ENCODE results near the gene CHID1. TPM values are rescaled to one million over a fixed set of nuclear protein-coding genes. Genes with fewer than 3 reads are reported as not detected.

CHID1 gene
- total and polyA plus RNA-seq, 2 of the 8 experiments (the other 6 are each of a cell fraction or from before 2014, with no cell fraction given) = 81.2 to 88.5 TPM

- TF ChIP-seq CHD7 (IDR thresholded peaks at IDR 0.05; ENCODE audit: insufficient replicate concordance, low read length) = no peak
- TF ChIP-seq TAF7 (optimal IDR thresholded peaks at IDR 0.05; ENCODE audit: borderline replicate concordance, low read depth, low read length) = no peak
- no peak for TF ChIP-seq NANOG (IDR thresholded peaks at IDR 0.05; ENCODE audit: insufficient read depth, low read depth, low read length, poor library complexity, severe bottlenecking)
- no peak for TF ChIP-seq HDAC6 (IDR thresholded peaks at IDR 0.05; ENCODE audit: low read depth, low read length)
- no peak for TF ChIP-seq CHD1 (IDR thresholded peaks at IDR 0.05; ENCODE audit: low read depth, low read length)
- TF ChIP-seq TEAD4 (IDR thresholded peaks at IDR 0.05; ENCODE audit: low read depth, low read length) = no peak
- no peak for TF ChIP-seq PHF8 (conservative IDR thresholded peaks at IDR 0.05; ENCODE audit: low read depth, low read length)
- no peak for TF ChIP-seq E2F6 (IDR thresholded peaks at IDR 0.05)
- no peak for TF ChIP-seq CEBPB (IDR thresholded peaks at IDR 0.05; ENCODE audit: low read depth, low read length)
- no peak for TF ChIP-seq ZNF274 (IDR thresholded peaks at IDR 0.05; ENCODE audit: borderline replicate concordance, extremely low read depth, low read length)
- TF ChIP-seq MAFK (IDR thresholded peaks at IDR 0.05; ENCODE audit: low read depth, low read length) = no peak
Measured at GRCh38 chr11:934527-934926, 23.9 kb upstream of the CHID1 start (continued).
